ENCODE results near the gene APBB2. TPM values are rescaled to one million over a fixed set of nuclear protein-coding genes. Genes with fewer than 3 reads are reported as not detected.

Gene APBB2
- total and polyA plus RNA-seq, 8 donors: 42.5 to 94.8 (median 53.8) TPM

- no peak for TF ChIP-seq CTCF (IDR thresholded peaks at IDR 0.05)
- intact Hi-C loops (cut with DNase I): no loop called here
- DNase-seq: no peak
- Histone ChIP-seq H3K27me3 (no peaks in the 10 kb centered on the region), H3K4me1 (no peaks in the 10 kb centered on the region), H3K9me3 (no peaks in the 10 kb centered on the region), H3K36me3 (no peaks in the 10 kb centered on the region), H3K4me3 (no peak overlapping the region), H3K27ac (no peak overlapping the region)
- ATAC-seq: no peak
Measured at GRCh38 chr4:41227902-41228301, 13.6 kb upstream of the APBB2 start.

DNA sequence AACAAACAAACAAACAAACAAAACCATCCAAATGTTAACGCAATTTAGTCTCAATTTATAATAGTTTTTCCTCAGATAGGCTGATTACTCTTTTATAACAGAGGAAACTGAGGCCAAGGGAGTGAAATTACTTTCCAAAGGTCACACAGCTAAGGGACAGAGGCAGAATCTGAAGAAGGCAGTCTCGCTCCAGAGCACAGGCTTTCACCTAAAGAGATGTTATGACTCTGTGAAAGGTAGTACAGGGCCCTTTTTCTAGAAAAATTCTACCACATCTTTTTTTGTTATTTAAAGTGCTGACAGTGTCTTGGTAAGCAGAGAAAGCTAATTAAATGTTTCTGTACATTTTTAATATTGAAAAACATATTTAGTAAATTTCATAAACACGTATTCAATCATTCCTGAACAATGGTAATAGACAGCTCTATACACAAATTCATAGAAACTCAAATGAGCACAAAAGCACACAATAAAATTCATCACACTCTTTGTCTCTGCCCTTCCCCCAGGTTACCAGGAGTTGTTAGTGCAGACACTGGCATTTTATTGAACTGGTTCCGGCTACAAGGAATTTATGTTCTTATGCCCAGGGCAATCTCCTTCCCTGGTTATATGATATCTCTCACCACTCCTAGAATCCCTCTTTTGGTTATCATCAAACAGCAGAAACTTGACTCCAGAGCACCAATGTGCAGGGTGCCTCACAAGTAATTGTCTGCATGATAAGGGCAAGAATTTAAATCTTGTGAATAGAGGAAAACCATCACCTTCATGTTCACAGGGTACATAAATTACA lies 7.7 kb upstream of the APBB2 start:
- Histone ChIP-seq H3K4me3 (no peak overlapping the region), H3K36me3 (no peaks in the 10 kb centered on the region), H3K9me3 (no peaks in the 10 kb centered on the region), H3K27ac (no peak overlapping the region), H3K4me1 (peaks cover 0 to 3% of the 10 kb centered on the region in 2 donors), H3K27me3 (peaks cover 0 to 8% of the 10 kb centered on the region in 2 donors)
- ATAC-seq (no peak), DNase-seq (no peak)
- intact Hi-C loops (cut with DNase I): no loop called here
- no peak for TF ChIP-seq CTCF (IDR thresholded peaks at IDR 0.05)

DNA sequence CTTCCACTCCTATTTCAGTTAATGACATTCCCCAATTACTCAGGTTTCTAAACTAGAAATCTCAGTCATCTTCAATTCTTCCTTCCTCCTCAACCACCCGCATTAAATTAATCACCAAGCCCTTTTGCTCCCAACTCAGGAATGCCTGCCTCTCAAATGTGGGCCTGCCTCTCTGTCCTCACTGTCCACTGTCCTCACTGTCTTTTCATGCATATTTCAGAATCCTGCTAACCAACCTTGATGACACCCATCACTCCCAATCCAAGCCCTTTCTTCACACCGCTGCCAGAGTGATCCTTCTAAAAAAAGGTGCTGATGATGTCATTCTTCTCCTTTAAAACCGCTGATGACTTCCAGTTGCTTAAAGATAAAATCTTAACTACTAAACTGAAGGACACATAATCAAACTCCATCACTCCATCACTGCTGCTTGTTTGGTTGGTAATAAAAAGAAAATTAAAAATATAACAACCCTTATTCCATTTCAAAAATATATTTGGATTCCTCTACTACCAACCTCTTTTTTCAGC lies 5.1 kb upstream of the APBB2 start:
- Histone ChIP-seq H3K27me3 (peaks cover 0 to 33% of the 10 kb centered on the region in 2 donors), H3K4me1 (peaks cover 6 to 25% of the 10 kb centered on the region in 2 donors), H3K27ac (no peak overlapping the region), H3K9me3 (no peaks in the 10 kb centered on the region), H3K36me3 (no peaks in the 10 kb centered on the region), H3K4me3 (no peak overlapping the region)
- intact Hi-C loops (cut with DNase I): no loop called here
- ATAC-seq (no peak), DNase-seq (no peak)
- no peak for TF ChIP-seq CTCF (IDR thresholded peaks at IDR 0.05)

- intact Hi-C loops (cut with DNase I): no loop called here
- peaks cover 0 to 41% of the 10 kb centered on the region in 2 donors for H3K27me3 ChIP-seq
- no peak overlapping the region for H3K27ac ChIP-seq
- H3K4me1 ChIP-seq: peaks cover 6 to 31% of the 10 kb centered on the region in 2 donors
- no peak for TF ChIP-seq CTCF (IDR thresholded peaks at IDR 0.05)
- ATAC-seq: no peak
- H3K36me3 ChIP-seq: no peaks in the 10 kb centered on the region
- no peak overlapping the region for H3K4me3 ChIP-seq
- no peaks in the 10 kb centered on the region for H3K9me3 ChIP-seq
- DNase-seq: no peak
Measured at GRCh38 chr4:41218703-41219102, 4.4 kb upstream of the APBB2 start.

- DNase-seq: no peak
- no peak overlapping the region for H3K4me3 ChIP-seq
- ATAC-seq: no peak
- no peak for TF ChIP-seq CTCF (IDR thresholded peaks at IDR 0.05)
- H3K9me3 ChIP-seq: no peaks in the 10 kb centered on the region
- H3K27me3 ChIP-seq: peaks cover 0 to 54% of the 10 kb centered on the region in 2 donors
- no peaks in the 10 kb centered on the region for H3K36me3 ChIP-seq
- H3K4me1 ChIP-seq: peaks cover 6 to 44% of the 10 kb centered on the region in 2 donors
- intact Hi-C loops (cut with DNase I): no loop called here
- H3K27ac ChIP-seq: no peak overlapping the region
Measured at GRCh38 chr4:41217374-41217773, 3.0 kb upstream of the APBB2 start.
